IPS-18a (cell line): ENCODE results near the gene ORC5.

ENCODE experiments used
- H3K27ac ChIP-seq: one replicate; pipeline ENCODE4 v1.5.1; 2013; ENCODE audit warnings: low read length
- H3K27me3 ChIP-seq: one replicate; pipeline ENCODE4 v1.6.1; 2013; ENCODE audit warnings: mild to moderate bottlenecking, low read length; ENCODE audit not compliant: control insufficient read depth, insufficient read depth
- H3K36me3 ChIP-seq: one replicate; pipeline ENCODE4 v1.6.1; 2013; ENCODE audit warnings: low read depth, low read length; ENCODE audit not compliant: control insufficient read depth
- H3K4me1 ChIP-seq: one replicate; pipeline ENCODE4 v1.6.1; 2013; ENCODE audit warnings: low read depth, low read length; ENCODE audit not compliant: control insufficient read depth
- H3K4me3 ChIP-seq: one replicate; pipeline ENCODE4 v1.5.1; 2013; ENCODE audit warnings: low read length
- H3K9ac ChIP-seq: one replicate; pipeline ENCODE4 v1.6.1; 2013; ENCODE audit warnings: mild to moderate bottlenecking, low read length, moderate library complexity
- H3K9me3 ChIP-seq: one replicate; pipeline ENCODE4 v1.6.1; 2013; ENCODE audit warnings: low read depth, low read length; ENCODE audit not compliant: control insufficient read depth

The ORC5 gene

DNA sequence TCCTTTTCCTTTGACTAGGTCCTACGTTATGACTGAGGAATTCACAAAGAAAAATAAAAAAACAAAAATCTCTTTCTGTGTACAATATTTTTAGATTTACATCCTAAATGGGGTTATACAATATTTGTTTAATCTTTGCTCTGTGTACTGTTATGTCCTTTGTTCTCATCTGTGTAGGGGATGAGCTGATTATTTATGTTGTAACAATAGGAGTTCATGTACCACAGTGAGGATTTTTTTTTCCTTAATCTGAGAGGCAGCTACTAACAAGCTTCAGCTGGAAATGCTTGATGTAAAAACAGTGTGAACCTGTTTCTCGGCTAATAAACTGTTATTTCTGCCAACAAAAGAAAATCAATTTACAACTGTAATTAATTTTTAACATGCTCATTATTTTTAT lies 58.0 kb downstream of the ORC5 start:
- H3K27me3 ChIP-seq, result no peaks in the 10 kb centered on the region
- H3K9ac ChIP-seq, result no peak overlapping the region
- no peaks in the 10 kb centered on the region for H3K4me1 ChIP-seq
- no peak overlapping the region for H3K27ac ChIP-seq
- H3K4me3 ChIP-seq, result no peak overlapping the region
- no peaks in the 10 kb centered on the region for H3K36me3 ChIP-seq
- H3K9me3 ChIP-seq, result no peaks in the 10 kb centered on the region

DNA sequence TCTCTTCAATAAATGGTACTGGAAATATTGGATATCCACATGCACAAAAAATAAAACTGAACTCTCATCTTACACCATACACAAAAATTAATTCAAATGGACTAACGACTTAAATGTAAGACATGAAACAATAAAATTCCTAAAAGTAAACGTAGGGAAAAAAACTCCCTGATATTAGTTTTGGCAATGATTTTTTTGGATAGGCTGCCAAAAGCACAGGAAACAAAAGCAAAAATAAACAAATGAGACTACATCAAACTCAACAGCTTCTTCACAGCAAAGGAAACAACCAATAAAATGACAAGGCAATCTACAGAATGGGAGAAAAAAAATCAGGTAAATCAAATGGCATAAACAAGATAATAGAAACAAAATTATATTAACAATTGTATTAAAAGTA lies 65.7 kb downstream of the ORC5 start:
- Histone ChIP-seq H3K27me3 (no peaks in the 10 kb centered on the region), H3K9me3 (no peaks in the 10 kb centered on the region), H3K4me1 (no peaks in the 10 kb centered on the region), H3K9ac (no peak overlapping the region), H3K36me3 (no peaks in the 10 kb centered on the region), H3K27ac (no peak overlapping the region), H3K4me3 (no peak overlapping the region)

DNA sequence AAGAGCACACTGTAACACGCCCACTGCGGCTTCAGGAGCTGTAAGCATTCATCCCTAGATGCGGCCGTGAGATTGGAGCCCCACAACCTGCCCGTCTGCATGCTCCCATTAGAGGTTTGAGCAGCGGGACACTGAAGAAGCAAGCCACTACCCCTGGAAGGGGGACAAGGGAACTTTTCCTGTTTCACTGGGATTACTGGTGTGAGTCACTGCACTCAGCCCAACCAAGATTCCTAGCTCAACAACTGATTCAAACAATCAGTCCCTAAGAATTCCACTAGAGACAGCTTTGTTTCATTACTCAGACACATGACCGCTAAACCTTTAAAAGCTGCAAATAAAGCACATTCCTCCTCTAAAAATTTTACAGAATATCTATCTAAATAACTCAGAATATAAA lies 69.8 kb downstream of the ORC5 start:
- H3K27me3 ChIP-seq, result no peaks in the 10 kb centered on the region
- H3K36me3 ChIP-seq, result peaks cover 8% of the 10 kb centered on the region
- H3K4me3 ChIP-seq, result no peak overlapping the region
- no peaks in the 10 kb centered on the region for H3K9me3 ChIP-seq
- H3K9ac ChIP-seq, result no peak overlapping the region
- no peak overlapping the region for H3K27ac ChIP-seq
- H3K4me1 ChIP-seq, result no peaks in the 10 kb centered on the region

GRCh38 chr7:104137511-104137910 lies 70.3 kb downstream of the ORC5 start:
- Histone ChIP-seq H3K27ac (no peak overlapping the region), H3K9me3 (no peaks in the 10 kb centered on the region), H3K9ac (no peak overlapping the region), H3K27me3 (no peaks in the 10 kb centered on the region), H3K36me3 (peaks cover 8% of the 10 kb centered on the region), H3K4me3 (no peak overlapping the region), H3K4me1 (no peaks in the 10 kb centered on the region)

DNA sequence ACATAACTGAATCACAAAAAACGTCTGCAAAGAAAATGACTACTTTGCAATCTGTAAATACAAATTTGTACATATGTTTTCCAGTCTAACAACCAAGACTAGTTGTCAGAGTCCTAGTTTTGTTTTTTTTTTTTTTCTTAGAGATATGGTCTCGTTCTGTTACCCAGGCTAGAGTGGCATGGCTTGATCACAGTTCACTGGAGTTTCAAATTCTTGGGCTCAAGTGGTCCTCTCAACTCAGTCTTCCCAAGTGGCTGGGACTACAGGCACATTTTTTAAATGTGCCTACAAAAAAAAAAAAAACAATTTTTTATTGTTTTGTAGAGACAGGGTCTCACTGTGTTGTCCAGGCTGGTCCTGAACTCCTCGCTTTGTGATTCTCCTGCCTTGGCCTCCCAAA lies 70.8 kb downstream of the ORC5 start:
- Histone ChIP-seq H3K36me3 (peaks cover 8% of the 10 kb centered on the region), H3K4me1 (no peaks in the 10 kb centered on the region), H3K9me3 (no peaks in the 10 kb centered on the region), H3K27me3 (no peaks in the 10 kb centered on the region), H3K9ac (no peak overlapping the region), H3K27ac (no peak overlapping the region), H3K4me3 (no peak overlapping the region)

DNA sequence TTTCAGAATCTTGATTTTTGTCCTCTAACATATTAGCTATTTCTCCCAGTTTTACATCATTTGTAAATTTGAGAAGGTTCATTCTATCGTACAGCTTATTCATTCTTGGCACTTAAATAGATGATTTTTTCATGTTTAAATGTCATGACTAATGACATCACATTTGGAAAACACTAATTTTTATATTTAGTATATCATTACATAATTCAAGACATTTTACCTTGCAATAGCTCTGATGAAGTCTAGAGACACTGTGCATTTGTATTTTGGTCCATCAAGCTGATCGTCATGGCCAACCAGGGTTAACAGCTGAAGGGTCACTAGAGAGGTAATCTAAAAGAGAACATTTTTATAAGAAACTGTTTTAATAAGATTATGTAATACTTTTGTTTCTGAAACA lies 71.3 kb downstream of the ORC5 start:
- no peak overlapping the region for H3K9ac ChIP-seq
- no peak overlapping the region for H3K4me3 ChIP-seq
- H3K4me1 ChIP-seq, result no peaks in the 10 kb centered on the region
- H3K9me3 ChIP-seq, result no peaks in the 10 kb centered on the region
- no peak overlapping the region for H3K27ac ChIP-seq
- peaks cover 8% of the 10 kb centered on the region for H3K36me3 ChIP-seq
- H3K27me3 ChIP-seq, result no peaks in the 10 kb centered on the region

DNA sequence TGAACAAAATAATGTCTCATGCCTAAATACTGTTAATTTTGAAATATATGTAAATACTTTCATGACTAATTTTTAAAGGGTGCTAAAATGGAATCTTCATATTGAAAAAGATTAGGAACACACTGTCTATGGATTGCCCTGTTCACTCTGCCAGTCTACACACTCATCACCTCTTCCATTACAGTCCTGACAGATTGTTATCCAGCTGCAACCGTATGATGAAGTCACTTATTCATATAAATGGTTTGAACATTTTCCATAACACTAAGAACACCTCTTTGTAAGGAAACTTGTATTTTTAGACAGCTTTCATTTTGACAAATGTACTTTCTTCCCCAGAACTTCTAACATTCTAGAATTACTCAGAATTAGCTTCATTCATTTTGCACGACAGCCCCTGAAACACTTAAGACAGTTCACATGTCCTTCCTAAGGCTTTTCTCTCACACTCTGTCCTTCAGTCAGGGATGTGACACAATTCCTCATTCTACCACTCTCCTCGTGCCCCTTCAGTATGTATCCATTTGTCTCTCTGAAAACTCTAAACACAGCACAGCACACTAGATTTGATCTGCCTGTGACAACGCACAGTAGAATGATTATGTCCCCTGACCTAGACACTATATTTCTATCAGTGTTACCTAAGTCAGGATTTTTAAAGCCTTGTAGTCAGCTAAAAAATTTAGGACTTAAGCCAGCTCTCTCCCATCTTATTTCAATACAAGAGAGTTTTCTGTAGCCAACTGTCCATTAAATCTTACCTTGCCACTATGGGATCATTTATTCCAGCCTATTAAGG lies 71.9 kb downstream of the ORC5 start:
- no peak overlapping the region for H3K27ac ChIP-seq
- H3K36me3 ChIP-seq, result peaks cover 8% of the 10 kb centered on the region
- no peak overlapping the region for H3K9ac ChIP-seq
- no peak overlapping the region for H3K4me3 ChIP-seq
- H3K9me3 ChIP-seq, result no peaks in the 10 kb centered on the region
- no peaks in the 10 kb centered on the region for H3K27me3 ChIP-seq
- no peaks in the 10 kb centered on the region for H3K4me1 ChIP-seq

DNA sequence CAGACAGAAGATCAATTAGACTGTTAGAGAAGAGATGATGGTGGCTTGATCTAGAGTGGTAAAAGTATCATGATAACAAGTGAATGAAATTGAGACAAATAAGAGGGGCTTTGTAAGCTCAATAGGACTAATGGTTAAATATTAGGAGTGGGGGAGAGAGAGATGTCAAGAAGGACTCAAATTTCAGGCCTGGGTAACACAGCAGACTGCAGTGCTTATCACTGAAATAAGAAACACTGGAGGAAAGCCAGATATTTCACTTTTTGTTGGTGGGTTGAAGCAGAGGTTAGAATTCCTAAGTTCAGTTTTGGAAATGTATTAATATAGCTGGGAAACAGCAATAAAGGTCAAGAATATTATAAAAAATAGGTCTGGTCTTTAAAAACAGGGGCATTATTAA lies 74.6 kb downstream of the ORC5 start:
- Histone ChIP-seq H3K4me3 (no peak overlapping the region), H3K9ac (no peak overlapping the region), H3K27me3 (no peaks in the 10 kb centered on the region), H3K27ac (no peak overlapping the region), H3K36me3 (peaks cover 8% of the 10 kb centered on the region), H3K9me3 (no peaks in the 10 kb centered on the region), H3K4me1 (no peaks in the 10 kb centered on the region)

DNA sequence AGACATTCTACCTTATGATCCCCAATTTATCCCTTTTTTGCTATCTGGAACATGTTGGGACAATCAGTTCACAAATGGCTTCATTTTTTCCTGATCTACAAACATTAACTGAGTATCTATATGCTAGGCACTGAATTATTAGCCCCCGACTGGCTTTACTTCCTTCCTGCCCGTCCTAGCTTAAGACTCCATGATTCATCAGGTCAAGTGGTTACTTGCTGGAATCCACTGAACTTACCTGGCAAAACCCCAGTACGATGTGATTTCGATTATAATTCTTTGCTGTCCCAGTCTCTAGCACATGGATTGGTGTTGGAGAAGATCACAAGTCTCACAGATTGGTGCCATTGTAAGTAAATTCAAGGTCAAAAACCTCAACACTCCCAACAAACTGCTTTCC lies 77.1 kb downstream of the ORC5 start:
- H3K4me1 ChIP-seq, result no peaks in the 10 kb centered on the region
- no peaks in the 10 kb centered on the region for H3K27me3 ChIP-seq
- H3K27ac ChIP-seq, result no peak overlapping the region
- H3K9ac ChIP-seq, result no peak overlapping the region
- no peak overlapping the region for H3K4me3 ChIP-seq
- H3K9me3 ChIP-seq, result no peaks in the 10 kb centered on the region
- H3K36me3 ChIP-seq, result peaks cover under 1% of the 10 kb centered on the region

DNA sequence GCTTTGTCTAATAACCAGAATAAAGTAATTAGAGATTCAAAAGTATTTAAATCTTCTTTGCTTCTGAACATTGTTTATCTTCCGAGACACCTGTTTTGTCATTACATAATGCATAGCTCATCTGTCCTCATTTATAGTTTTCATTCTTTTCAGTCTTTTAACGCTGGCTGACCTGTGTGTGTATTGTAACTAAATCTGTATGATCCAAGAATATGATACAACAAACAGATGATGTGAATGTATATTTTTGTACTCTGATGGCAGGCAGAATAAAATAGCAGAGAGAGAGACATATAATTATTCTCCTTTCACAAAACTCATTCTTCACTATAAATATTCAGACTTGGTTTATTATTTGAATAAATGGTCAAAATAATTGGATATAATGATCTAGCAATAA lies 80.6 kb downstream of the ORC5 start:
- H3K27ac ChIP-seq, result no peak overlapping the region
- H3K4me1 ChIP-seq, result no peaks in the 10 kb centered on the region
- H3K9ac ChIP-seq, result no peak overlapping the region
- H3K27me3 ChIP-seq, result no peaks in the 10 kb centered on the region
- no peaks in the 10 kb centered on the region for H3K9me3 ChIP-seq
- H3K36me3 ChIP-seq, result peaks cover 3% of the 10 kb centered on the region
- no peak overlapping the region for H3K4me3 ChIP-seq

- Histone ChIP-seq H3K9ac (no peak overlapping the region), H3K36me3 (peaks cover 3% of the 10 kb centered on the region), H3K4me3 (no peak overlapping the region), H3K9me3 (no peaks in the 10 kb centered on the region), H3K4me1 (no peaks in the 10 kb centered on the region), H3K27ac (no peak overlapping the region), H3K27me3 (no peaks in the 10 kb centered on the region)
These were observed 81.4 kb downstream of the ORC5 start for GRCh38 chr7:104126411-104126841.

DNA sequence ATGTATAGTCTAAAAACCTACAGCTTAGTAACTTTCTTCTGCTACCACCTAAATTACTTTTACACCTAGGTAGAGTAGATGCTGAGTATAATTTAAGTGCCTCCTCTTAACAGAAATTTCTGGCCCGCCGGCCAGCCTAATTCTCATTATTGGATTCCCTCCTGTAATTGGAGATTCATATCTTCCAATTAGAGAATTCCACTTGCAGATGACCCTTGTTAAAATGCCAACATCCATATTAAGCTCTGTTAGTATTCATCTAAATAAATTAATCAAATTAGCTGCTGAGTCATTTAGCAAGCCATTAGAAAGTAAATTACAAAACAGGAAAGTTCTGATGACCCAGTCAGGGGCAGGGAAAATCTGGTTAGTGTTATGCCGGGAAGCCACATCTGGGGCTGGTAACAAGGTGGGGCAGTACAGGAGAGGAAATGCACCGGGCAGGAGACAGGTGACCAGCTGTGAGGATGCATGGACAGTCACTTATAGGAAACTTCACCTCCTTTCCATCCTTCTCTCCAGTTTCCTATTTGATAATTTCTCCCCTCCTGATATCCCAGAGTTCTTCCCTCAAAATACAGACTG lies 82.8 kb downstream of the ORC5 start:
- Histone ChIP-seq H3K4me1 (no peaks in the 10 kb centered on the region), H3K27me3 (no peaks in the 10 kb centered on the region), H3K27ac (no peak overlapping the region), H3K9me3 (no peaks in the 10 kb centered on the region), H3K4me3 (no peak overlapping the region), H3K36me3 (peaks cover 3% of the 10 kb centered on the region), H3K9ac (no peak overlapping the region)
